ENCODE results near the gene PLPPR1.
"Not testable (repeated sequence)": the region's sequence is repeated elsewhere in the genome, so short reads cannot be mapped to it uniquely, and the experiment has no call there.

Gene PLPPR1

GRCh38 chr9:101309139-101309538, 280.6 kb downstream of the PLPPR1 start:
- DNase-seq, result no peak

- DNase-seq, result no peak
Observed at GRCh38 chr9:101311191-101311590, 282.7 kb downstream of the PLPPR1 start.

- no peak for DNase-seq
Observed at GRCh38 chr9:101311758-101312420, 283.4 kb downstream of the PLPPR1 start.

GRCh38 chr9:101312661-101313060, 284.1 kb downstream of the PLPPR1 start:
- DNase-seq, result no peak

GRCh38 chr9:101315112-101315450, 286.6 kb downstream of the PLPPR1 start:
- DNase-seq, result no peak

- DNase-seq, result no peak
Observed at GRCh38 chr9:101317735-101318134, 289.2 kb downstream of the PLPPR1 start.

GRCh38 chr9:101323129-101323528, 294.6 kb downstream of the PLPPR1 start:
- no peak for DNase-seq

- no peak for DNase-seq
Observed at GRCh38 chr9:101324245-101324804, 295.8 kb downstream of the PLPPR1 start.

- no peak for DNase-seq
Observed at GRCh38 chr9:101325053-101325452, 296.5 kb downstream of the PLPPR1 start.

GRCh38 chr9:101326035-101326434, 297.5 kb downstream of the PLPPR1 start:
- no peak for DNase-seq

GRCh38 chr9:101326501-101326900, 298.0 kb downstream of the PLPPR1 start:
- no peak for DNase-seq

- DNase-seq, result not testable (repeated sequence)
Observed at GRCh38 chr9:101327422-101327909, 298.9 kb downstream of the PLPPR1 start.

- DNase-seq, result no peak
Observed at GRCh38 chr9:101332362-101332761, 303.8 kb downstream of the PLPPR1 start.

GRCh38 chr9:101333490-101333889, 305.0 kb downstream of the PLPPR1 start:
- DNase-seq, result no peak

- no peak for DNase-seq
Observed at GRCh38 chr9:101333926-101334702, 305.6 kb downstream of the PLPPR1 start.

- DNase-seq, result no peak
Observed at GRCh38 chr9:101336091-101336490, 307.6 kb downstream of the PLPPR1 start.

- no peak for DNase-seq
Observed at GRCh38 chr9:101337237-101337636, 308.7 kb downstream of the PLPPR1 start.

GRCh38 chr9:101341958-101342357, 313.4 kb downstream of the PLPPR1 start:
- DNase-seq, result no peak

- no peak for DNase-seq
Observed at GRCh38 chr9:101342595-101342994, 314.1 kb downstream of the PLPPR1 start.

GRCh38 chr9:101350285-101350684, 321.8 kb downstream of the PLPPR1 start:
- no peak for DNase-seq

GRCh38 chr9:101352892-101353463, 324.5 kb downstream of the PLPPR1 start:
- no peak for DNase-seq

- DNase-seq, result no peak
Observed at GRCh38 chr9:101353683-101354082, 325.2 kb downstream of the PLPPR1 start.

GRCh38 chr9:101354143-101354764, 325.7 kb downstream of the PLPPR1 start:
- DNase-seq, result no peak
